Left renal pelvis (tissue), 4 donors: ENCODE data around the gene SLC27A4. TPM values are rescaled to one million over a fixed set of nuclear protein-coding genes. Genes with fewer than 3 reads are reported as not detected.

ENCODE experiments used
- DNase-seq, 4 donors: peaks; one replicate each; pipeline ENCODE4 v3.0.0-alpha.2; 2013; ENCODE audit warnings: low read depth in 4 of 4, low spot score in 3 of 4
- polyA plus RNA-seq, 4 donors: library from polyadenylated mRNA; unstranded; fragments of 120-200 nt; gene quantifications; one replicate each; pipeline ENCODE4 v1.2.1, GENCODE V29; 2013; ENCODE audit not compliant: insufficient read length in 4 of 4

SLC27A4 gene
- polyA plus RNA-seq, 4 donors = 11.2 to 22.6 (median 16.7) TPM

DNA sequence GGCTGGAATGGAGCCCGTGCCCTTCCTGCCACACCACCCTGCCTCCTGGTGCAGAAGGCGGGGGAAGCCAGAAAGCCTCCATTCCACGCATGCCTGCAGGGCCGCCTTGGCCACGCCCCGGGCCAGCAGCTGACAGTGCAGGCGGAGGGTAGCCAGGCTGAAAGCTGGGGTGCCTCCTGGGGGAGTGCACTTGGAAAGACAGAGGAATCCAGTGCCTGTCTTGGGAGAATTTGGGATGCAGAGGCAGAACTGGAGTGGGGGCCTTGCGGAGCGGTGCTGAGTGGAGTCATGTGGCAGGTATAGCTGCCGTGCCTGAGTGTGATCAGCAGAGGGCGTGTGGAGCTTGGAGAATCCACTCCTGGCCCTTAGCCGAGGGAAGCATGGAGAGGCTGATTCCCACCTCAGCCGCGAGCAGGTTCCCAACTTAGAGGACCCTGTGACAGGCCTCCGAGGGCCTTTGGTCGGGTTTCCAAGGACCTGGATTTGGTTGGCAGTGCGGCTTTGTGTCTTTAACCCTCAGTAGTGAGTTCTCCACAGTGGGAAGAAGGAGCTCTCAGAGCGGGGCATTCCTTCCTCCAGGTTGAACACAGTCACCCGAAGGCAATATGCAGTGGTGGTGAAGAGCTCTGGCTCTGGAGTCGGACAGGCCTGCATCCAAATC lies 21.8 kb downstream of the SLC27A4 start:
- peak in 2 of 4 donors; percentile 64 to 68 for DNase-seq

DNA sequence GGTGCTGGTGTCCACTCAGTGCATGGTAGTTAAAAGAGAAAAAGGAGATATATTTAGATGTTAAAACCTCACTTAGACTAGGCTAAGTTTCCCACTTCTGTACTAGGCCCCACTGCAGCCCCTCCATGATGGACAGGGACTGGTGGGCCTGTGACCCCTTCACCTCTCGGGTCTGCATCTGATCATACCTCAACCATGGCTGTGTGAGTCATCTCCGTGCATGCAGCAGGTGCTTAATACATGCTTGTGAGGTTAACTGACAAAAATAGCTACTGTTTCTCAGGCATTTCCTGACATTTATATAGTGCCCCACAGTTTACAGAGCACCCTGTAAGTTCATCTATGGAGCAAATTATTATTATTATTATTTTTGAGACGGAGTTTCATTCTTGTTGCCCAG lies 22.4 kb downstream of the SLC27A4 start:
- no peak for DNase-seq

DNA sequence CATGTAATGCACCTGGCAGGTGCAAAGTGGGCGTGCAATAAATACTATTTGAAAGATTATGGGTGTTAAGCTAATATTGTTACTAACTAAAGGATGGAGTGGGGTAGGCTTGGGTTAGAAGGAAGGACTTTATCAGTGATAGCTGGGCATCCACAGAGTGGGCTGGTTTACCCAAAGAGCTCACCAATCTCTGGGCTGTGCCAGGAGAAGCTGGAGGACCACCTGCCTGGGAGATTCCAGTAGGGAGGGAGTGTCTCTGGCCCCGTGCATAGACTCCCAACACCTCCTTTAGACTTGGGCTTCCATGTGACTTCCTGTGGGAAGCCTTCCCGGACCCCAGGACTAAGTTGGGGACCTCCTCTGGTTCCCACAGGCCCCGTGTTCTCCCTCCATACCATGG lies 25.2 kb downstream of the SLC27A4 start:
- no peak for DNase-seq

DNA sequence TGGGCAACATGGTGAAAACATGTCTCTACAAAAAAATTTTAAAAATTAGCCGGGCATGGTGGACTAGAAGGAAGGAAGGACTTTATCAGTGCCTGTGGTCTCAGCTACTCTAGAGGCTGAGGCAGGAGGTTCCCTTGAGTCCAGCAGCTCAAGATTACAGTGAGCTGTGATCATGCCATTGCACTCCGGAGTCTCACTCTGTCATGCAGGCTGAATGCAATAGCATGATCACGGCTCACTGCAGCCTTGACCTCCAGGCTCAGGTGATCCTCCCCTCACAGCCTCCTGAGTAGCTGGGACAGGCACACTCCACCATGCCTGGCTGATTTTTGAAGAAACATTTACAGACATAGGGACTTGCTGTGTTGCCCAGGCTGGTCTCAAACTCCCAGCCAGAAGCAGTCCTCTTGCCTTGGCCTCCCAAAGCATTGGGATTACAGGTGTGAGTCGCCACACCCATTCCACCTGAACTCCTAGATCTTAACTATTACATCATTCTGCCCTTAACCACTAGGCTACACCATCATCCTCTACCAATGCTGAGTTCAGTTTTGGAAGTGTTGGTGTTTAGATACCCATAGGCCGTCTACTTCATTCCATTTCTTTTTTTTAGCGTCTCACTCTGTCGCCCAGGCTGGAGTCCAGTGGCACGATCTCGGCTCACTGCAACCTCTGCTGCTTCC lies 28.8 kb downstream of the SLC27A4 start:
- DNase-seq = no peak

DNA sequence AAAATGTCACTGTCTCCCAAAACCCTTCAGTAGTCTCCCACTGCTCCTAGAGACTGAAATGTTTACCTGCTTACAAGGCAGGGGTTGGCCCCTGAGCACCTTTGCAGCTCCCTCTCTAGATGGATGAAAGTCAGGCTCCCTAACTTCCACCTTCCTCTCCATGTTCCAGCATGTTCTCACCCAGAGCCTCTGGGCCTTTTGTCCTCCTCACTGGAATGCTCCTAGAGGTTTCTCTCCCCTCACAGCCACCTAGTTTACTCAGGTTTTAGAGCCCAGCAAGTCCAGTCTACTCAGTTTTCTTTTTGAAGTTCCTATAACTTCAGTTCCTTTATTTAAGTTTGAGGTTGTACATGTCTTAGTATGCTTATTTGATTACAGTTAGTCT lies 30.0 kb downstream of the SLC27A4 start:
- DNase-seq = no peak

DNA sequence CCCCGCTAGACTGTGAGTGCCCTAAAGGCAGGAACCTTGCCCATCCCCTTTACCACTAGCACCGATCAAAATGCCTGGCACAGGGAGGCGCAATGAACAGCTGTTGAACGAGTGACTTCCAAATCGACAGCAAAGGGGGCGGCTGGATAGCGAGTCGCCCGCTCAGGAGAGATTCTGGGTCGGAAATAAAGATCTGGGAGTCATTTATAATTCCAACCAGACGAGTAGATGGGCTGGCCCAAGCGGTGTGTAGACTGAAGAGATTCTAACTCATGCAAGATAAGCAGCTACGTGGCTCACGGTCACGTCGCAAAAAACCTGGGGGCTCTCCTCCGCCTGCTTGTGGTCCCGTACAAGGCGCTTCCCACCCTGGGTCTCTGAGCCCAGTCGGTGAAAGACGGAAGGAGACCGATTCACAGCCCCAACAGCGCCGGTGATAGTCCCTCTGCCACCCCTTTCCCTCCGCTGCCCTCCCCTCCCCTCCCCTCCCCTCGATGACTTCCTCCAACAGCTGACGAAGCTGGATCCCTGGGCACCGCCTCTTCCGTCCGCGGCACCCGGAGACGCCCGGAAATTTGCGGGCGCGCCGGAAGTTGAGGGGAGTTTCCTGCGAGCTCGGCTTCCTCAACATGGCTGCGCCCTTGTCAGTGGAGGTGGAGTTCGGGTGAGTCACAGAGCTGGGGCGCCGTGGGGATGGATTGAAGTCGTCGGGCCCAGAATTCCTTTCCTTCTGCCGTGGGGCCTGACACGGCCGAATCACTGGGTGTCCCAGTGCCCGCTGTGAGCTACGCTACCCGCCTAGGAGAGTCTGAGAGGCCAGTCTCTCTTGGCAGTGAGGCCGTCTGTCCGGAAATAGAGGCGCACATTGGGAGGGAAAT lies 30.7 kb downstream of the SLC27A4 start, which contains the start of gene URM1:
Gene URM1 (plus strand): TSS at position 623 of the 878 bp plus-strand sequence. CDS start 7 bp downstream, at position 630.
- peak; percentile 87 to 93 (median 92) for DNase-seq

DNA sequence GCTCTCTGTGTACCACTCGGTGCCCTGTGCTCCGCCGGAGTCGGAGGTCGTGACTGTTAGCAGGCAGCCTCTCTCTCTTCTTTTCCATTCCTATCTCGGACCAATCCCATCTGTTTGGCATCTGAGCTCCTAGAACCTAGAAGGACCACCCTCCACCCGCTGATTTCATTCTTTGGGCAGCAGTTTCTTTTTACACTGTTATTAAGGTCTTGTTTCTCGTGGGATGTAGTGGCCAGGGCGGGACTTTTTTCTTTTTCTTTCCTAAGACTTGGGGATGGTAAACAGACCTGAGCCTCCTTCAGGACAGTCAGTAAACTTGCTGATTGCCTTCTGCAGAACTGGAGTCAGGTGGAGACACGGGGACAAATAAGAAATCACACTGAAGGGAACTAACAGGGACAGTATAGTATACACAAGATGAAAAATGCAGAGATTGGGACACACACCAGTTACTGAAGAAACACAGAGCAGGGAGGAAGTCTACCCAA lies 31.3 kb downstream of the SLC27A4 start:
- DNase-seq = no peak

DNA sequence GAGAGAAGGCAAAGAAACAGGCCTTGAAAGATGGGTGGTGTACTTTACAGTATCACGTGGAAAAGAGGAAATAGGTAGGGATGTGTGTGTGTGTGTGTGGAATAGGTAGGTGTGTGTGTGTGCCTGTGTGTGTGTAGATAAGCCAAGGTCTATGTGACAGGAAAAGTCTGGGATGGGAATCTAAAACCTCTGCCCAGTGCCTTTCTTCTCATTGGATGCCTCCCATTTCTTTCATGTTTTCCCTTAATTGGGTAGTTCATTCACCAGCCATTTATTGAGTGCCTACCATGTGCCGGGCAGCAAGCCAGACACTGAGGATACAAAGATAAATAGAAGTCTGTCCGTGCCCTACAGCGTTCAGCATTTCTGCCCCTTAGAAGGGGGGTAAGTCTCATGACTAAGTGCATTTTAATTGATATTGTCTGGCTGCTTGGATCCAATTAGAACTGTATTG lies 31.9 kb downstream of the SLC27A4 start:
- DNase-seq = no peak

DNA sequence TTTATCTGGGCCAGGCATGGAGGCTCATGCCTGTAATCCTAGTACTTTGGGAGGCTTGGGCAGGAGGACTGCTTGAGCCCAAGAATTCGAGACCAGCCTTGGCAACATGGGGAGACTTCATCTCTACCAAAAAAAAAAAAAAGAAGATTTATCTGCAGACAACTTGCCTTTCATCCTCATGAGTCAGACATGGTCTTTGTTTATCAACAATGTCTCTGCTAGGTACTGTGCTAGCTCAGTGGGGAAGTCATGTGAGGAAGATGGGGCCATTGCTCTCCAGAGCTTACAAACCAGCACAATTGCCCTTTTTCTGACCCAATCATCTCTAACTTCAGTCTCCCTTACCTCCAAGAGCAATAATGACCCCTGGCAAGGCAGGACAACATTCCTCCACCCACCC lies 32.5 kb downstream of the SLC27A4 start:
- DNase-seq = no peak

DNA sequence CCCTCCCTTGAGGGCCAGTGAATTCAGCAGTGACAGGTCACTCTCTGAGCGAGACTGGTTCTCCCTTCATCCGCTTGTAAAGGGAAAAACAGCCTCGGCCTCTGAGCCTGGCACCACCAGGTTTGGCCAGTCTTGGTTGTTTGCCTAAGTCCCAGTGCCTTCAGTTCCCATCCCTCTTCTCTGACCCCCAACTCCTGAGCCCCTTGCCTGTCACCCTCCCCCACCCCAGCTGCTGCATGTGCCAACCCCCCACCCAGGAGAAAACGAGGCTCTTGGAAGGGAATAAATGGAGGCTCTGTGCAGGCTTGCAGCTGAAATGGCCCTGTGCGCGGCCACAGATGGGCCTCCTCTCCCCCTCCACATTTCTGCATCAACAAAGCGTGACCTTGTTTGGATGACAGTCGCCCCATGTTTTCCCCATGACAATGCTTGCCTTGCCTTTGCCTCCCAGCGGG lies 33.9 kb downstream of the SLC27A4 start:
- no peak for DNase-seq

DNA sequence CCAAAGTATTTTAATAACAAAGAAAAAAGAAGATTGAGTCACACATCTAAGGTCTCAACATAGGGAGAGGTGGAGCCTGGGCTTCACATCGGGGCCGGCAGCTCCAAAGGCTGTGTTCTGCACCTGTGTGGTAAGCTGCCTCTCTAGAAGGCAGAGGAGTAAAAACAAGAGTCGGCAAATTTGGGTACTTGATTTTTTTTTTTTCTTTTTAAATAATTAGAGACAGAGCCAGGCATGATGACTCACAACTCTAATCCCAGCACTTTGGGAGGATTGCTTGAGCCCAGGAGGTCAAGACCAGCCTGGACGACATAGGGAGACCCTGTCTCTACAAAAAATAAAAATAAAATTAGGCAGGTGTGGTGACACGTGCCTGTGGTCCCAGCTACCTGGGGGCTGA lies 35.5 kb downstream of the SLC27A4 start:
- DNase-seq = no peak

DNA sequence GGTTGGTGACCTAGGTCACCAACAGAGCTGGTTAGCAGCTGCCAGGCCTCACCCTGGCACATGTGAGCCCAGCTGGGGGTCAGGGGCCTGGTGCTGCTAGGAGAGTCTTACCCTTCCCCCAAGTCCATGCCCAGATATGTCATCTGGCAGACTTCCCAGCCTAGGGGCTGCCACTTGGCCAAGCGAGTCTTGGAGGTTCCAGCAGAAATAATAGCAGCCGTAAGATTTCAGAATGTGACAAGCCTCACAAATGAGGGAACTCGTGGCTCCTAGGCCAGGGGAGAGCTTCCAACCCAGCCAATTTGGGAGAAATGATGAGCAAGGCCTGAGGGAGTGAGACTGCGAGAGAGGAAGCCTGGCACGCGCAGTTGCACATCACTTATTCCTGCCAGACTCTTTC lies 41.9 kb downstream of the SLC27A4 start:
- no peak for DNase-seq

DNA sequence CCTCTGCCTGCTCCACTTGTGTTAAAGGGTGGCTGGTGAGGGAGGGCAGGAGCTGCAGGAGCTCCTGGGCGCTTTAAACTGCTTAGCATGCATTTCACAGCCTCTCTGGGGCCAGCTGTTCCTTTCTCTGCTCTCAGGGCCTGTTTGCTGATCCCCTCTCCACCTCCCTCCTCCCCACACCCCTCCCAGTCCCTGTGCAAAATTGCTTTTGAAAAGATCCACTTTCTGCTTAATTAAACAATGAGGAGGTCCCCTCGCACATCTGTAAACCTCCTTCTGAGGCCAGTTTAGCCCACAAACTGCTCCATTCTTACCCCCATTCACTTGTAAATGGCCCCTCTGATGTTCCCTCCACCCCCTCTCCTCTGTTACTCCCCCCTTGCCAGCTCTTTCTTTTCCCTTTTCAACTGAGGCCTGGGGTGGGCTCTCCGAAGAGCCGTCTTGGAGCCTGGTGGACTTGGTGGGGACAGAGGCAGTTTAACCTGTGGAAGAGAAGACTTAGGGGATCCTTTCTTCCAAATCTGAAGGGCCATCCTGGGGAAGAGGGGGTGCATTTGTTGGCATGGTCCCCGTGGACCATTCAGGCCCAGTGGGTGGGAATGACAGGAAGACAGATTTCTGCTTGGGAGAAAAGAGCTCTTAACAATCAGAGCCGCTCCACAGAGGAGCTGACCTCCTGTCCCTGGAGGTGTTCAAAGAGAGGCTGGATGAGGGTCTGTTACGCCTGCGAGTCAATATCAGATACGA lies 42.9 kb downstream of the SLC27A4 start:
- DNase-seq = no peak

DNA sequence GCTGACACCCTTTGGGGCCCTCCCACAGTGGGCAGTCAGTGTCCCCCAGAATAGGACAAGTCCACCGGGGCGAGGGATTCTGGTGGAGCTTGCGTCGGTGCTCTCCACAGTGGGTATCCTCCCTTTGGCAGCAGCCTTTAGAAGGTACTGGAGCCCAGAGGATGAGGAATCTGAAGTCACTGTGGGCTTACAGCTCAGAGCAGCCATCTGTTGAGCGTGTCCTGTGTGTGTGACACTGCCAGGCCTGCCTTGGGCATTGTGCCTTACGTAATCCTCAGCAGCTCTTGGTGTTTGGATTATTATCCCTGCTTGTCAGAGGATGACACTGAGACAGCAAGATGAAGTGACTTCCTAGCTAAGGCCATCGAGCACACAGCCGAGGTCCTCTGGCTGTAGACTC lies 43.5 kb downstream of the SLC27A4 start:
- no peak for DNase-seq

DNA sequence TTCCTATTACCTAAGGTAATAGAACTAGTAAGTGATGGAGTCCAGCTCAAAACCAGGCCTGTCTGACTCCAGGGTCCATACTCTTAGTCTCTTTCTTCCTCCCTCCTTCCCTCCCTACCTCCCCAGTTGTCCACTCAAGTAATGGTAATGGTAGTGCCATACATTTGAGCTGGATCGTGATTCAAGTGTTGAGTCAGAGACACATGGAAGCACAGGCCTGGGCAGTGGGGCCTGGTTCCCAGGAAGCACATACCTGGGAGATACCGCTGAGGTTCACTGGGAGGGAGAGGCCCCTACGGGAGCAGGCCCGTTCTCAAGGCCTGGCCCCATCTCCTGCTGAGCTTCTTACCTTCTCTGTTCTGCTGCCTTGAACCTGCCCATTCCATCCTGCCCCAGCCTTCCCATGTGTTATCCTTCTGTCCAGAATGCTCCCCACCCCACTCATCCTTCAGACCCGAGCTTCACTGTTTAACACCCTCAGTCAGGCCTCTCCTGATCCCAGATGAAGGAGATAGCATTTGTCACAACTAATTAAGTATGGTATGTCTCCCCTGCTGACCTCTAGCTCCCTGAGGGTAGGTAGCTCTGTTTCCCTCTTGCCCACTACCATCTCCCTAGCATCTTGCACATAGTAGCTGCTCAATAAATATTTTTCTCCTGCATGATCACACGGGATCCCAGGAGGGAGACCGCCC lies 44.6 kb downstream of the SLC27A4 start:
- DNase-seq = no peak

DNA sequence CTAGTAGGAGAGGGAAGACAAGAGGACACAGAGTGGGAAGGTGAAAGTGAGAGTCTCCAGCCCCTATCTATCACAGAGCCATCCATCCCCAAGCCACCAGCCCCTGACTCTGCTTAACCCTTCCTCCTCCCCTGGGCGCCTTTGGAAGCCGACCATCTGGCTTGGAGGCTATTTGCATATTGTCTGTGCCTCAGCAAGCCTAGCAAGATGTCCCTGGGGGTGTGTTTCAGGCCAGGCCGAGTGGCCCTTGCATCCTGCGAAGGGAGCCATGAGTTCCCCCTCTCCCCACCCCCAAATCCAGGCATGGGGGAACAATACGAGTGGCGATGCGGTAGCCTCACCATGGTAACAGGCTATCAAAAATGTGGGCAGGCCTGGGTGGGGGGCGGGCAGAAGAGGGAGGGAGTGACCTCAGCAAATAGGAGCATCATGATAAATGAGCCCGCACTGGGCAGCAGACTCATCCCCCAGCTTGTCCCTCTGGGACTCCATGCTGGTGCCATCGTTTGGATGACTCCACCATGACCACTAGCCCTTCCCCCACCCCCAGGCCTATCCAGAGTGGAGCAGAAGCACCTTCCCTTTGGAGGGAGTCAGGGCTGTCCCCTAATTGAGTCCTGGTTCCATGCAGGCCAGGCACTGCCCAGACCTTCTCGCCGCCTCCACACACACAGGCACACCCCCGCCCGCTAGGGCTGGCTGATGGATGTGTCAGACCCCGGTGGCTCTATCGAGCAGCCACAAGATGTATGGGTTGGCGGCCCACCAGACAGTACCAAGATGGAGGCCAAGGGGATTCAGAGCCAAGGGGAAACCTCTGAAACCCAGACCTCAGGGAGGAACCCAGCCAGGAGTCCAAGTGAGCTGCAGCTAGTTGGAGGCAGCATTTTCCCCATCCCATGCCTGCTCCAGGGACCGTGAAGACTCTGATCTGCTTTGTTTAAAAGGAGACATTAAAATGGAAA lies 45.5 kb downstream of the SLC27A4 start:
- no peak for DNase-seq

DNA sequence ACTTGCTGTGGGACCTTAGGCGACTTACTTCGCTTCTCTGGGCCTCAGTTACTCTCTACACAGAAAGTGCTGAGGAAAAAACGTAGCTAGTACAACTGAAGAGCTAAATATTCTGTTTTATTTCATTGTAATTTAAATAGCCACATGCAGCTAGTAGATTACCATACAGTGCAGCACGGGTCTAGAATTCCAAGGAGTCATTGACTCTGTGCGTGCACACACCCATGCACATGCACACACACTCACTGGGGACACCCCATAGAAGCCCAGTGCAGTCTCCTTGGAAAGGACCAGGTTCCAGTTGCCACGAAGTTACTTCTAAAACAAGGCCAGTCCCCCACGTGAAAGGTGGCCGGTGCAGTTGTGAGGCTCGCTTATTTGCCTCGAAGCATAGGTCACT lies 47.8 kb downstream of the SLC27A4 start:
- DNase-seq = no peak

DNA sequence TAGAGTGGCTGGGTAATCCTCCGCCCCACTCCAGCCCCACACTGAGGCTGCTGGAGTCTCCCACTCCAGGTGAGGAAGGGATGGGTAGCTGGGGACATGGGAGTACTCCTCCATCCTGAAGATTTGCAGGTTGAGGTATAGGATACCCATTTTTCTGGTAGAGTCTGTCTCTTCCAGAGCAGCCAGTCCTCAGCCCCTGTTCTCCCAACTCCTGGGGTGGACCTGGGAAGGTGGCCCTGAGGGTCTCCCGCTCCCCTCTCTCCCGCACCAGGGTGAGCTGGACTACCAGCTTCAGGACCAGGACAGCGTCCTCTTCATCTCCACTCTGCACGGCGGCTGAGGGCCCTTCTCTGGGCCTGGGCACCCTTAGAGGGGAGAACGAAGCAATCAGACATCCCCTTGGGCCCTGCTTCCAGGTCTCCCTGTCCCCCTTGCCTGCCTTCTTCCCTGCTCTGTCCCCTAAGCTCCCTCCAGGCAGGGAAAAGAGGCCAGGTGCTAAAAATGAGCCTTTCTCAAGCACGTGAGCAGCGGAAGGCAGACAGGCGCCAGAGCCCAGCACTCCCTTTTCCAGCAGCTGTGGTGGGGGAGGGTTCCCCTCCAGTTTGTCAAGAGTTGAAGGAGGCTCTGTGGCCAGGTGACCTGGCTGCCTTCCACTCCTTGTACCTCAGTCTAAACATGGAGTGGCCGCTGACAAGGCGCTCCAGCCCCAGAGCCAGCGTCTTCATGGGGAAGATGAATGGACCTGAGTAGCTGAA lies 49.2 kb downstream of the SLC27A4 start:
- DNase-seq = no peak
